SU-DHL-6 (cell line): ENCODE results near the gene SELENON.

Experiments
- H2AFZ ChIP-seq: fragments of 200-600 bp; sonication (generic); 2 replicates; pipeline ENCODE4 v1.6.1; 2014; ENCODE audit warnings: low read depth, mild to moderate bottlenecking, moderate library complexity, mixed read lengths, antibody characterized with exemption, low read length; ENCODE audit not compliant: severe bottlenecking
- H3F3A ChIP-seq: fragments of 200-600 bp; shearing (Covaris generic); 2 replicates; pipeline ENCODE4 v1.6.0; 2016; ENCODE audit warnings: antibody characterized with exemption, mild to moderate bottlenecking; ENCODE audit not compliant: insufficient read depth
- H3K27ac ChIP-seq: fragments of 200-600 bp; sonication (generic); 2 replicates; pipeline ENCODE4 v1.5.1; 2016; ENCODE audit warnings: low read depth, mild to moderate bottlenecking, low read length, moderate library complexity, mixed read lengths
- H3K27me3 ChIP-seq: fragments of 200-600 bp; sonication (generic), shearing (Covaris generic); 2 replicates; pipeline ENCODE4 v1.6.0; 2014; ENCODE audit warnings: mild to moderate bottlenecking, low read length
- H3K36me3 ChIP-seq: fragments of 200-600 bp; sonication (generic); 2 replicates; pipeline ENCODE4 v1.6.1; 2014; ENCODE audit warnings: mild to moderate bottlenecking, low read length, mixed read lengths
- H3K4me2 ChIP-seq: fragments of 300-600, 200-600 bp; shearing (Covaris generic), sonication (generic); 2 replicates; pipeline ENCODE4 v1.6.0; 2014; ENCODE audit warnings: low read length, low read depth, mild to moderate bottlenecking; ENCODE audit not compliant: poor library complexity, severe bottlenecking
- H3K4me3 ChIP-seq: fragments of 200-600 bp; sonication (generic); 2 replicates; pipeline ENCODE4 v1.5.1; 2014; ENCODE audit warnings: antibody characterized with exemption, low read length, mild to moderate bottlenecking, mixed read lengths; ENCODE audit not compliant: insufficient read depth, poor library complexity, severe bottlenecking
- H3K79me2 ChIP-seq: fragments of 200-600 bp; sonication (generic); 2 replicates; pipeline ENCODE4 v1.6.1; 2014; ENCODE audit warnings: mild to moderate bottlenecking, low read length, moderate library complexity; ENCODE audit not compliant: insufficient read depth
- H3K9ac ChIP-seq: fragments of 200-600 bp; sonication (generic); 2 replicates; pipeline ENCODE4 v1.7.0; 2014; ENCODE audit warnings: mild to moderate bottlenecking, low read length
- H3K9me2 ChIP-seq: fragments of 200-600 bp; sonication (generic); replicated peaks from 2 replicates; pipeline ENCODE4 v1.6.1; 2014; ENCODE audit warnings: low read length; ENCODE audit not compliant: insufficient read depth
- H3K9me3 ChIP-seq: fragments of 200-600 bp; sonication (generic); 2 replicates; pipeline ENCODE4 v1.6.1; 2014; ENCODE audit warnings: low read length, mixed read lengths; ENCODE audit not compliant: insufficient read depth
- H4K20me1 ChIP-seq: fragments of 200-600 bp; sonication (generic); 2 replicates; pipeline ENCODE4 v1.6.1; 2014; ENCODE audit warnings: low read depth, mild to moderate bottlenecking, antibody characterized with exemption, low read length, moderate library complexity, mixed read lengths
- EZH2phosphoT487 ChIP-seq: fragments of 200-600 bp; sonication (generic), shearing (Covaris generic); conservative IDR thresholded peaks from 2 replicates; pipeline ENCODE4 v1.6.1; 2018; ENCODE audit warnings: mild to moderate bottlenecking, antibody characterized with exemption, low read length, moderate library complexity, mixed read lengths
- TF ChIP-seq, protein P1 (sequence below): fragments of 200-600 bp; sonication (generic); IDR thresholded peaks from one replicate; pipeline ENCODE4 v1.5.1; 2017; ENCODE audit warnings: antibody characterized with exemption, mild to moderate bottlenecking, low read length, moderate library complexity; ENCODE audit not compliant: insufficient read depth, poor library complexity, severe bottlenecking

Gene SELENON

GRCh38 chr1:25804244-25804963 is 4.4 kb downstream of the SELENON start:
- Histone ChIP-seq H3K27ac (no peak overlapping the region), H3K9me3 (no peaks in the 10 kb centered on the region), H3K27me3 (no peaks in the 10 kb centered on the region), H3K4me2 (no peak overlapping the region), H3K4me3 (no peak overlapping the region), H3K9ac (no peak overlapping the region), H3F3A (no peaks in the 10 kb centered on the region), H3K79me2 (no peaks in the 10 kb centered on the region), H4K20me1 (no peaks in the 10 kb centered on the region), H3K9me2 (no peaks in the 10 kb centered on the region), H3K36me3 (no peaks in the 10 kb centered on the region), H2AFZ (no peak overlapping the region)
- no peak for TF ChIP-seq EZH2phosphoT487
- TF ChIP-seq, protein P1, sequence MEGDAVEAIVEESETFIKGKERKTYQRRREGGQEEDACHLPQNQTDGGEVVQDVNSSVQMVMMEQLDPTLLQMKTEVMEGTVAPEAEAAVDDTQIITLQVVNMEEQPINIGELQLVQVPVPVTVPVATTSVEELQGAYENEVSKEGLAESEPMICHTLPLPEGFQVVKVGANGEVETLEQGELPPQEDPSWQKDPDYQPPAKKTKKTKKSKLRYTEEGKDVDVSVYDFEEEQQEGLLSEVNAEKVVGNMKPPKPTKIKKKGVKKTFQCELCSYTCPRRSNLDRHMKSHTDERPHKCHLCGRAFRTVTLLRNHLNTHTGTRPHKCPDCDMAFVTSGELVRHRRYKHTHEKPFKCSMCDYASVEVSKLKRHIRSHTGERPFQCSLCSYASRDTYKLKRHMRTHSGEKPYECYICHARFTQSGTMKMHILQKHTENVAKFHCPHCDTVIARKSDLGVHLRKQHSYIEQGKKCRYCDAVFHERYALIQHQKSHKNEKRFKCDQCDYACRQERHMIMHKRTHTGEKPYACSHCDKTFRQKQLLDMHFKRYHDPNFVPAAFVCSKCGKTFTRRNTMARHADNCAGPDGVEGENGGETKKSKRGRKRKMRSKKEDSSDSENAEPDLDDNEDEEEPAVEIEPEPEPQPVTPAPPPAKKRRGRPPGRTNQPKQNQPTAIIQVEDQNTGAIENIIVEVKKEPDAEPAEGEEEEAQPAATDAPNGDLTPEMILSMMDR = no peak

DNA sequence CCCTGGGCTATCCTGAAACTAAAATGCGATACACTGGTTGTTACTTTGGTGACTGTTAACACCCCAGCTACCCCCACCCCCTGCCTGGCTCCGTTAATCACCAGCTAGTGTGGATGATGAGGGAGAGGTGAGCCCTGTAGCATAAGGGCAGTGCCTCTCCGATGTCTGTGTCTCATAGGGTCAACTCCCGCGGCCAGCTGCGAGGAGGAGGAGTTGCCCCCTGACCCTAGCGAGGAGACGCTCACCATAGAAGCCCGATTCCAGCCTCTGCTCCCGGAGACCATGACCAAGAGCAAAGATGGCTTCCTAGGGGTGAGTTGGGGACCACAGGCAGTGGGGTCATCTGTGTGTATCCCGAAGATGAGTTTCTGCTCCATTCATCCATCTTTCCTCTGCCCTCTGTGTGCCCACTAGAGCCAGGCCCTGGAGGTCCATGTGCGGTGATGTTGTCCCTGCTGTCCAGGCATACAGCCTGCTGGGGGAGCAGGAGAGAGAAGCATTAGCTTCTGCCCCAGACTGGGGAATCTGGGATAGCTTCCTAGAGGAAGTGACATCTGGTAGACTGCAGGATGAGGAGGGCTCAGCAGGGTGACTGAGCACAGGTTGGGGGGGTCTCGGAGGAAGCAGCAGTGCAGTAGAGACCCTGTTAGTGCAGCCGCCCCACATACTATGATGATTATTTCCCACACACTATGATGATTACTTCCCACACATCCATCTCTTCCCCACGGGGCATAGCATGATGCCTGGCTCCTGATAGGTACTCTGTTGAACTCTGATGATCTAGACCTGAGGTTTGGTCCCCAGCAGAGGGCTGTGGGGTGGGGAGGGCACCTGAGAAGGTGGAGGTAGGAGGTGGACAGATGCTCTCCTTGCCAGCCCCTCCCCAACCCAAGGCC is 5.2 kb downstream of the SELENON start:
- no peak overlapping the region for H2AFZ ChIP-seq
- no peak for TF ChIP-seq EZH2phosphoT487
- TF ChIP-seq, protein P1 = no peak
- no peak overlapping the region for H3K27ac ChIP-seq
- H3K36me3 ChIP-seq = no peaks in the 10 kb centered on the region
- no peaks in the 10 kb centered on the region for H3K27me3 ChIP-seq
- H3K4me3 ChIP-seq = no peak overlapping the region
- no peaks in the 10 kb centered on the region for H3F3A ChIP-seq
- no peaks in the 10 kb centered on the region for H3K9me3 ChIP-seq
- no peaks in the 10 kb centered on the region for H3K9me2 ChIP-seq
- no peaks in the 10 kb centered on the region for H4K20me1 ChIP-seq
- no peak overlapping the region for H3K9ac ChIP-seq
- H3K4me2 ChIP-seq = no peak overlapping the region
- no peaks in the 10 kb centered on the region for H3K79me2 ChIP-seq

GRCh38 chr1:25805863-25806225 is 5.9 kb downstream of the SELENON start:
- Histone ChIP-seq H3K9me3 (no peaks in the 10 kb centered on the region), H3K9me2 (no peaks in the 10 kb centered on the region), H3K79me2 (no peaks in the 10 kb centered on the region), H3F3A (no peaks in the 10 kb centered on the region), H3K9ac (no peak overlapping the region), H3K27me3 (no peaks in the 10 kb centered on the region), H3K4me2 (no peak overlapping the region), H3K27ac (no peak overlapping the region), H2AFZ (no peak overlapping the region), H4K20me1 (no peaks in the 10 kb centered on the region), H3K4me3 (no peak overlapping the region), H3K36me3 (no peaks in the 10 kb centered on the region)
- no peak for TF ChIP-seq EZH2phosphoT487

DNA sequence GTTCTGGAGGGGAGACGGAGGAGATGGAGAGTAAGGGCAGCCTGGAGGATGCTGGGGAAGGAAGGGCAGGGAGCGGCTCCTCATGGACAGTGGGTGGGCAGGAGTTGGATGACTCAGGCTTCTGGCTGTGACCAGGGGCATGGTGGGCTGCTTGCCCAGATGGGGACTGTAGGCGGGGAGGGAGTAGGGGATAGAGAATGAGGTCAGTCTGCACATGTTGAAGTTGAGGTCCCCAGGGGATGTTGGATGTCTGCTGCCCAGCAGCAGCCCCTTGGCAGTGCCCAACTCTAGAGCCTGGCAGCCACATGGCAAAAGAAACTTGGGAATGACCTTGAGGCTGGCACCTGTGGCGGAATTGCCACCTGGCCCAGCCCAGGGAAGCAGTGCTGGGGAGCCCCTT is 6.4 kb downstream of the SELENON start:
- no peaks in the 10 kb centered on the region for H3K9me2 ChIP-seq
- TF ChIP-seq EZH2phosphoT487 = no peak
- TF ChIP-seq, protein P1 = no peak
- H3K9ac ChIP-seq = no peak overlapping the region
- H3K79me2 ChIP-seq = no peaks in the 10 kb centered on the region
- H3K4me3 ChIP-seq = no peak overlapping the region
- no peaks in the 10 kb centered on the region for H3K27me3 ChIP-seq
- no peak overlapping the region for H2AFZ ChIP-seq
- no peaks in the 10 kb centered on the region for H3K9me3 ChIP-seq
- no peaks in the 10 kb centered on the region for H3K36me3 ChIP-seq
- H4K20me1 ChIP-seq = no peaks in the 10 kb centered on the region
- H3F3A ChIP-seq = no peaks in the 10 kb centered on the region
- H3K4me2 ChIP-seq = no peak overlapping the region
- no peak overlapping the region for H3K27ac ChIP-seq
